Ecto neural progenitor cell (in vitro differentiated cells): Measurements from ENCODE around the gene CREB3L2.
"Not testable (repeated sequence)": the region's sequence is repeated elsewhere in the genome, so short reads cannot be mapped to it uniquely, and the experiment has no call there.

Source experiments
- DNase-seq: peaks from one replicate; pipeline ENCODE4 v3.0.0-alpha.2; 2018; ENCODE audit warnings: low spot score

CREB3L2 gene

GRCh38 chr7:137987563-137987962, 14.3 kb downstream of the CREB3L2 start:
- no peak for DNase-seq

GRCh38 chr7:137987018-137987349, 14.9 kb downstream of the CREB3L2 start:
- DNase-seq, result no peak

- DNase-seq, result no peak
These were observed 15.5 kb downstream of the CREB3L2 start for GRCh38 chr7:137986252-137987017.

GRCh38 chr7:137985897-137986251, 16.0 kb downstream of the CREB3L2 start:
- no peak for DNase-seq

- DNase-seq, result no peak
These were observed 16.5 kb downstream of the CREB3L2 start for GRCh38 chr7:137985253-137985896.

- no peak for DNase-seq
These were observed 17.5 kb downstream of the CREB3L2 start for GRCh38 chr7:137984181-137985041.

GRCh38 chr7:137983323-137984008, 18.4 kb downstream of the CREB3L2 start:
- DNase-seq, result no peak

GRCh38 chr7:137982394-137982793, 19.5 kb downstream of the CREB3L2 start:
- DNase-seq, result not testable (repeated sequence)

- no peak for DNase-seq
These were observed 20.2 kb downstream of the CREB3L2 start for GRCh38 chr7:137981668-137982067.

GRCh38 chr7:137981175-137981574, 20.7 kb downstream of the CREB3L2 start:
- DNase-seq, result no peak

- no peak for DNase-seq
These were observed 21.6 kb downstream of the CREB3L2 start for GRCh38 chr7:137980308-137980707.

- DNase-seq, result no peak
These were observed 23.2 kb downstream of the CREB3L2 start for GRCh38 chr7:137978464-137979237.

- DNase-seq, result no peak
These were observed 24.7 kb downstream of the CREB3L2 start for GRCh38 chr7:137977173-137977572.

- no peak for DNase-seq
These were observed 25.2 kb downstream of the CREB3L2 start for GRCh38 chr7:137976696-137977095.

- no peak for DNase-seq
These were observed 25.7 kb downstream of the CREB3L2 start for GRCh38 chr7:137976232-137976631.

- no peak for DNase-seq
These were observed 26.1 kb downstream of the CREB3L2 start for GRCh38 chr7:137975768-137976167.

- DNase-seq, result no peak
These were observed 26.7 kb downstream of the CREB3L2 start for GRCh38 chr7:137975221-137975620.

GRCh38 chr7:137974766-137975165, 27.1 kb downstream of the CREB3L2 start:
- DNase-seq, result no peak

- no peak for DNase-seq
These were observed 31.5 kb downstream of the CREB3L2 start for GRCh38 chr7:137970253-137970975.

GRCh38 chr7:137969828-137970227, 32.1 kb downstream of the CREB3L2 start:
- no peak for DNase-seq

GRCh38 chr7:137968890-137969289, 33.0 kb downstream of the CREB3L2 start:
- DNase-seq, result no peak
